ENCODE results near the gene STIM2. TPM values are rescaled to one million over a fixed set of nuclear protein-coding genes. Genes with fewer than 3 reads are reported as not detected.

The STIM2 gene
- total RNA-seq, 3 donors from 2014 or later, result 22.2 to 32.4 (median 23.5) TPM

DNA sequence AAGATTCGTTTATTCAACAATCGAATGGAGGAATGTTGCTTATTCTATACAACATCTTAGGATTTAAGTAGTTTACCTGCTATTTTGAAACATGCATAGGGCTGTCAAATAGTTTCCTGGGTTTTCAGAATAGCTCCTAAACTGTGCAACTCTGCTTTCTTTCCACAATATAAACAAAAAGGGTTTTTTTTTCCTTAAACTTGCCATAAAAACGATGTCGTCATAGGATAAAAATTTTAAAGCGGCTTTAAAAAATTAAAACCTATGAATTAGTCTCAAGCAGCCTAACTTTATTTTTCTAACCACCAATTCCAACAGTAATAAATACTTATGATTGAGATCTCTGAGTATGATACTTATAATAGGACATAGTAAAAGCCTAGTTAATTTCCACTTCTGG lies 21.6 kb upstream of the STIM2 start:
- TF ChIP-seq, protein P1, sequence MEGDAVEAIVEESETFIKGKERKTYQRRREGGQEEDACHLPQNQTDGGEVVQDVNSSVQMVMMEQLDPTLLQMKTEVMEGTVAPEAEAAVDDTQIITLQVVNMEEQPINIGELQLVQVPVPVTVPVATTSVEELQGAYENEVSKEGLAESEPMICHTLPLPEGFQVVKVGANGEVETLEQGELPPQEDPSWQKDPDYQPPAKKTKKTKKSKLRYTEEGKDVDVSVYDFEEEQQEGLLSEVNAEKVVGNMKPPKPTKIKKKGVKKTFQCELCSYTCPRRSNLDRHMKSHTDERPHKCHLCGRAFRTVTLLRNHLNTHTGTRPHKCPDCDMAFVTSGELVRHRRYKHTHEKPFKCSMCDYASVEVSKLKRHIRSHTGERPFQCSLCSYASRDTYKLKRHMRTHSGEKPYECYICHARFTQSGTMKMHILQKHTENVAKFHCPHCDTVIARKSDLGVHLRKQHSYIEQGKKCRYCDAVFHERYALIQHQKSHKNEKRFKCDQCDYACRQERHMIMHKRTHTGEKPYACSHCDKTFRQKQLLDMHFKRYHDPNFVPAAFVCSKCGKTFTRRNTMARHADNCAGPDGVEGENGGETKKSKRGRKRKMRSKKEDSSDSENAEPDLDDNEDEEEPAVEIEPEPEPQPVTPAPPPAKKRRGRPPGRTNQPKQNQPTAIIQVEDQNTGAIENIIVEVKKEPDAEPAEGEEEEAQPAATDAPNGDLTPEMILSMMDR (IDR thresholded peaks at IDR 0.05), result no peak
- no peaks in the 10 kb centered on the region for H3K9me3 ChIP-seq
- intact Hi-C loops (cut with DNase I, micrococcal nuclease), result no loop called here
- H3K4me3 ChIP-seq, result no peak overlapping the region
- no peaks in the 10 kb centered on the region for H3K4me1 ChIP-seq (ENCODE audit: low read depth)
- ATAC-seq, result no peak
- DNase-seq, result no peak
- H3K36me3 ChIP-seq (ENCODE audit: low read depth), result no peaks in the 10 kb centered on the region

DNA sequence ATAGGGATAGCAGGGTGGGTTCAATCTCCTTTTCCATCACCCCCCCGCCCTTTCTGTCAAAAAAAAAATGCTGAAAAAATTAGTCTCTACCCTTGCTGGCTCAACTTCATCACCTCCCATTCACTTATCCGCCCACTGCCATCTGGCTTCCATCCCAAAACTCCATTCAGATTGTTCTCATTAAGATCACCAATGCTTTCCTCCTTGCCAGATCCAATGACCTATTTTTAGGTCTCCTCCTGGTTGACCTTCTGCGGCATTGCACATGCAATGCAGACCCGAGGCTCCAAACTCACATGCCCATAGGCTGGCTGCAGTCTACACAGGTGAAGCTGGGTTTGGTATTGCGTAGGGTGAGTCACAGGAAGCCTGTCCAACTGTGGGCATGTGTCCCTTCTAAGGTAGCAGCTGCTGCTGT lies 21.1 kb upstream of the STIM2 start:
- Histone ChIP-seq H3K9me3 (no peaks in the 10 kb centered on the region), H3K4me3 (no peak overlapping the region), H3K36me3 (ENCODE audit: low read depth) (no peaks in the 10 kb centered on the region), H3K4me1 (ENCODE audit: low read depth) (no peaks in the 10 kb centered on the region)
- no peak for DNase-seq
- intact Hi-C loops (cut with DNase I, micrococcal nuclease), result no loop called here
- TF ChIP-seq, protein P1 (IDR thresholded peaks at IDR 0.05), result no peak
- no peak for ATAC-seq

DNA sequence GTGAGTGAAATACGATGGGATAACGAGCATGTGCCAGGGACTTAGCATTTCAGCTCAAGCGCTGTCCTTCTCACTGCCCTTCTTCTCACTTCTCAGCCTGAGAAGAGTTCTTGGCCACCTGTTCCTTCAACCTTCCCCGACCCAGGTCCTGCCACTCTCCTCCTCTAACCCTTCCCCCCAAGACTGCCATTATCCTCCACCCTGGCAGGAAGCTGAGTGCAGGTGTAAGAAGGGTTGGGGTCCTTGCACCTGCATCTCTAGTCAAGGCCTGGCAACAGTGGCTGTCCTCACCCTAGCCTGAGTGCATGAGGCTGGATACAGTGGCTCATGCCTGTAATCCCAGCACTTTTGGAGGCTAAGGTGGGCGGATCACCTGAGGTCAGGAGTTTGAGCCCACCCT lies 19.9 kb upstream of the STIM2 start:
- Histone ChIP-seq H3K4me1 (ENCODE audit: low read depth) (no peaks in the 10 kb centered on the region), H3K9me3 (no peaks in the 10 kb centered on the region), H3K36me3 (ENCODE audit: low read depth) (no peaks in the 10 kb centered on the region), H3K4me3 (no peak overlapping the region)
- TF ChIP-seq, protein P1 (IDR thresholded peaks at IDR 0.05), result no peak
- DNase-seq (no peak), ATAC-seq (no peak)
- intact Hi-C loops (cut with DNase I, micrococcal nuclease), result no loop called here

DNA sequence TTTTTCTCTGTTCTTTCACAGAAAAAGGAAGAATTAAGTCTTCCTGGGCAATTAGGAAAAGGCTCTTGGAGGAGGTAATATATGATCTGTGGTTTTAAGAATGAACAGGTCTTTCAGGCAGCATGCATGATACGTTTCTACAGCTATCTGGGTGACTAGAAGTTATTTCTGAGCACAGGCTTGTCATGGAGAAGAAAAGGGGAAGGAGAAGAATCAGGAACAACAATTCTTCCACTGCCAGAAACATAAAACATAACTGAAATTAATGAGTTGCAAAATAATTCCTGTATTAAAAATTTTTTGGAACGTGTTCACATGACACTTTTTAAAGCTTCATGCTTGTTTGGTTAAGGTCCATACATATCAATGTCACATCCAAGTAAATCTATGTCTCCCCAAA lies 17.7 kb upstream of the STIM2 start:
- TF ChIP-seq, protein P1 (IDR thresholded peaks at IDR 0.05), result no peak
- Histone ChIP-seq H3K9me3 (no peaks in the 10 kb centered on the region), H3K4me1 (ENCODE audit: low read depth) (no peaks in the 10 kb centered on the region), H3K4me3 (no peak overlapping the region), H3K36me3 (ENCODE audit: low read depth) (no peaks in the 10 kb centered on the region)
- intact Hi-C loops (cut with DNase I, micrococcal nuclease), result no loop called here
- no peak for DNase-seq
- ATAC-seq, result no peak

DNA sequence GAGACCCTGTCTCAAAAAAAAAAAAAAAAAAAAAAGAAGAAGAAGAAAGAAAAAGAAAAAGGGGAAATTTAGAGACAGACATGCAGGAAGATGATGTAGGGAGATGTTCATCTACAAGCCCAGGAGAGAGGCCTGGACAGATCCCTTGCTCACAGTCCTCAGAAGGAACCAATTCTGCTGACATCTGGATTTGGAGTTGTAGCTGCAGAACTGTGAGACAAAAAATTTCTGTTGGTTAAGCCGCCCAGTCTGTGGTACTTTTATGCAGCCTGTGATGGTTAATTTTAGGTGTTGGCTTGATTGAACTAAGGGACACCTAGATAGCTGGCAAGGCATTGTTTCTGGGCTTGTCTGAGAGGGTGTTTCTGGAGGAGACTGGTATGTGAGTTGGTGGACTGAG lies 10.1 kb upstream of the STIM2 start:
- intact Hi-C loops (cut with DNase I, micrococcal nuclease), result no loop called here
- Histone ChIP-seq H3K36me3 (ENCODE audit: low read depth) (no peaks in the 10 kb centered on the region), H3K9me3 (no peaks in the 10 kb centered on the region), H3K4me1 (ENCODE audit: low read depth) (no peaks in the 10 kb centered on the region), H3K4me3 (no peak overlapping the region)
- no peak for ATAC-seq
- TF ChIP-seq, protein P1 (IDR thresholded peaks at IDR 0.05), result no peak
- no peak for DNase-seq

DNA sequence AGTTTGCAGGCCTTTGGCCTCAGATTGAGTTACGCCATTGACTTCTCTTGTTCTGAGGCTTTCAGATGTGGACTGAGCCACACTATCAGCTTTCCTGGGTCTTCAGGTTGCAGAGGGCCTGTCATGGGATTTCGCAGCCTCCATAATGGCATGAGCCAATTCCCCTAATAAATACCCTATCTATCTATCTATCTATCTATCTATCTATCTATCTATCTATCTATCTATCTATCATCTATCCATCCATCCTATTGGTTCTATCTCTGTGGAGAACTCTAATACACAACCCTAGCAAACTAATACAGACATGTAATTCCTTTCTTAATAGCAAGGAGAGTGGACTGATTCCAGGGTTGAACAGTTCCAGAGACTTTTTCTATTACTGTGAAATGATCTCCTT lies 9.5 kb upstream of the STIM2 start:
- TF ChIP-seq, protein P1 (IDR thresholded peaks at IDR 0.05), result no peak
- Histone ChIP-seq H3K4me3 (no peak overlapping the region), H3K36me3 (ENCODE audit: low read depth) (no peaks in the 10 kb centered on the region), H3K9me3 (no peaks in the 10 kb centered on the region), H3K4me1 (ENCODE audit: low read depth) (no peaks in the 10 kb centered on the region)
- DNase-seq, result no peak
- ATAC-seq, result no peak
- intact Hi-C loops (cut with DNase I, micrococcal nuclease), result no loop called here

Data from mucosa of descending colon (tissue), 3 donors.